A549 (cell line): ENCODE measurements around the gene GAL3ST3. TPM values are rescaled to one million over a fixed set of nuclear protein-coding genes. Genes with fewer than 3 reads are reported as not detected.
A peak's percentile ranks its signal among the peaks of the same experiment; 100 is the strongest.

Experiments
- ATAC-seq, 2 experiments: fragments of 200-7000 bp in 1 of 2; fragments of >200 bp in 1 of 2; cut with Nextera tagmentation in 1 of 2; cut with Tn5 transposase in 1 of 2; 3 replicates each; pipeline versions ENCODE4 v1.8.0 to v1.9.1; 2018 to 2020; ENCODE audit warnings: mild to moderate bottlenecking in 1 of 2, moderate library complexity in 1 of 2
- CTCF ChIA-PET: fragments of 300-600 bp; sonication (Branson Sonifier 250); formaldehyde crosslinking; extraction: SDS; loops from one replicate; lab custom pipeline; 2021; ENCODE audit warnings: antibody characterized with exemption, inconsistent platforms; lab: Yijun Ruan, JAX
- POLR2A ChIA-PET: fragments of 350-600 bp; formaldehyde crosslinking; extraction: SDS; loops from one replicate; lab custom pipeline; 2021; ENCODE audit warnings: antibody characterized with exemption, inconsistent platforms; lab: Yijun Ruan, JAX
- DNase-seq, 2 experiments: peaks; one replicate each; pipeline versions ENCODE4 v3.0.0 to v3.0.0-alpha.2; 2011 to 2016; ENCODE audit warnings: low read depth in 1 of 2, low spot score in 1 of 2
- FAIRE-seq: peaks from 2 replicates; lab custom pipeline; 2011; peaks lifted over from hg19 to GRCh38; lab: Jason Lieb, UNC
- H3K27ac ChIP-seq, 2 experiments: fragments of >200 bp; sonication (Bioruptor Twin); formaldehyde crosslinking; 3 replicates each; pipeline ENCODE4 v1.5.1; 2016 to 2017
- H3K4me1 ChIP-seq: fragments of >200 bp; sonication (Bioruptor Twin); formaldehyde crosslinking; 3 replicates; pipeline ENCODE4 v1.6.1; 2016
- H3K4me2 ChIP-seq: fragments of >200 bp; sonication (Bioruptor Twin); formaldehyde crosslinking; 3 replicates; pipeline ENCODE4 v1.6.1; 2016
- H3K4me3 ChIP-seq: fragments of >200 bp; sonication (Bioruptor Twin); formaldehyde crosslinking; 3 replicates; pipeline ENCODE4 v1.5.1; 2016
- H3K9me3 ChIP-seq: fragments of >200 bp; sonication (Bioruptor Twin); formaldehyde crosslinking; 3 replicates; pipeline ENCODE4 v1.6.1; 2016
- ATOH8 ChIP-seq: fragments of 250-450 bp; sonication (Bioruptor Pico); IDR thresholded peaks from 2 replicates; pipeline ENCODE4 v1.5.0; 2020; ENCODE audit warnings: low read depth, mild to moderate bottlenecking, moderate library complexity
- CBX2 ChIP-seq: fragments of 200-600 bp; sonication (generic); IDR thresholded peaks from 2 replicates; pipeline ENCODE4 v1.6.1; 2016; ENCODE audit warnings: low read depth, mild to moderate bottlenecking, borderline replicate concordance
- CEBPB ChIP-seq, 2 experiments: fragments of >200 bp in 1 of 2; sonication (Bioruptor Twin) in 1 of 2; formaldehyde crosslinking in 1 of 2; IDR thresholded peaks; 2 replicates each; pipeline ENCODE4 v1.6.1; 2012 to 2016
- CHD2 ChIP-seq: fragments of 150-350 bp; IDR thresholded peaks from 2 replicates; pipeline ENCODE4 v1.6.1; 2014; ENCODE audit warnings: low read length; ENCODE audit not compliant: partially characterized antibody
- EHF ChIP-seq: fragments of 250-450 bp; sonication (Bioruptor Pico); IDR thresholded peaks from 2 replicates; pipeline ENCODE4 v1.5.0; 2020; ENCODE audit warnings: mild to moderate bottlenecking
- EHMT2 ChIP-seq: fragments of 200-600 bp; sonication (generic); IDR thresholded peaks from 2 replicates; pipeline ENCODE4 v1.6.1; 2016; ENCODE audit warnings: antibody characterized with exemption, low read depth, mild to moderate bottlenecking, moderate library complexity
- EP300 ChIP-seq, 2 experiments: fragments of >200 bp; sonication (Bioruptor Twin); formaldehyde crosslinking; IDR thresholded peaks; 2 replicates in 1 of 2; 3 replicates in 1 of 2; pipeline ENCODE4 v1.6.1; 2016 to 2017
- GATA3 ChIP-seq: IDR thresholded peaks from 2 replicates; pipeline ENCODE4 v1.6.1; 2012; ENCODE audit warnings: borderline replicate concordance
- HOXA7 ChIP-seq: fragments of 250-450 bp; sonication (Bioruptor Pico); IDR thresholded peaks from 2 replicates; pipeline ENCODE4 v1.5.0; 2020; ENCODE audit warnings: mild to moderate bottlenecking, moderate library complexity
- HOXB5 ChIP-seq: fragments of 250-450 bp; sonication (Bioruptor Pico); IDR thresholded peaks from 2 replicates; pipeline ENCODE4 v1.5.0; 2020; ENCODE audit warnings: mild to moderate bottlenecking, moderate library complexity
- JUN ChIP-seq, 2 experiments: fragments of >200 bp; sonication (Bioruptor Twin); formaldehyde crosslinking; IDR thresholded peaks; 2 replicates in 1 of 2; 3 replicates in 1 of 2; pipeline ENCODE4 v1.6.1; 2016 to 2017
- JUNB ChIP-seq: fragments of >200 bp; sonication (Bioruptor Twin); formaldehyde crosslinking; IDR thresholded peaks from 2 replicates; pipeline ENCODE4 v1.6.1; 2016
- KDM1A ChIP-seq: fragments of 200-600 bp; sonication (generic); IDR thresholded peaks from 2 replicates; pipeline ENCODE4 v1.6.1; 2016; ENCODE audit warnings: low read depth, mild to moderate bottlenecking
- MAX ChIP-seq: IDR thresholded peaks from 2 replicates; pipeline ENCODE4 v1.6.1; 2012
- MAZ ChIP-seq: fragments of 150-350 bp; IDR thresholded peaks from 2 replicates; pipeline ENCODE4 v1.6.1; 2014; ENCODE audit warnings: antibody characterized with exemption, low read depth, low read length, borderline replicate concordance
- MYC ChIP-seq: IDR thresholded peaks from 2 replicates; pipeline ENCODE4 v1.6.1; 2012; ENCODE audit warnings: mild to moderate bottlenecking, inconsistent platforms, low read length, improper control_type of control experiment, borderline replicate concordance
- POLR2AphosphoS2 ChIP-seq: conservative IDR thresholded peaks from 2 replicates; pipeline ENCODE4 v1.6.1; 2012; ENCODE audit warnings: low read length, improper control_type of control experiment, inconsistent platforms
- RARB ChIP-seq: fragments of 250-450 bp; sonication (Bioruptor Pico); IDR thresholded peaks from 2 replicates; pipeline ENCODE4 v1.8.0; 2021; ENCODE audit warnings: mild to moderate bottlenecking, moderate library complexity
- RCOR1 ChIP-seq: fragments of 150-350 bp; IDR thresholded peaks from 2 replicates; pipeline ENCODE4 v1.6.1; 2014; ENCODE audit warnings: antibody characterized with exemption, low read length, low read depth
- RFX5 ChIP-seq: fragments of 450-650 bp; IDR thresholded peaks from 2 replicates; pipeline ENCODE4 v1.7.1; 2014; ENCODE audit warnings: antibody characterized with exemption, mild to moderate bottlenecking, moderate library complexity
- RNF2 ChIP-seq: fragments of 200-600 bp; sonication (generic); IDR thresholded peaks from 2 replicates; pipeline ENCODE4 v1.6.1; 2016; ENCODE audit warnings: low read depth, mild to moderate bottlenecking, antibody characterized with exemption, moderate library complexity, borderline replicate concordance
- SMC3 ChIP-seq: fragments of >200 bp; sonication (Bioruptor Twin); formaldehyde crosslinking; IDR thresholded peaks from 3 replicates; pipeline ENCODE4 v1.6.1; 2018; ENCODE audit warnings: inconsistent platforms
- SREBF2 ChIP-seq: fragments of 450-650 bp; IDR thresholded peaks from 2 replicates; pipeline ENCODE4 v1.6.1; 2014; ENCODE audit warnings: mild to moderate bottlenecking, moderate library complexity
- ZFP36 ChIP-seq: fragments of 450-650 bp; IDR thresholded peaks from 2 replicates; pipeline ENCODE4 v1.6.1; 2014; ENCODE audit warnings: borderline replicate concordance; ENCODE audit not compliant: partially characterized antibody
- ZSCAN20 ChIP-seq: fragments of 250-450 bp; sonication (Bioruptor Pico); IDR thresholded peaks from 2 replicates; pipeline ENCODE4 v1.8.0; 2022; ENCODE audit warnings: mild to moderate bottlenecking, moderate library complexity
- WGBS: methylation state at CpG from one replicate; pipeline ENCODE4 v1.1.6; 2017; ENCODE audit errors: missing lambda C conversion rate; 5-methylcytosine and 5-hydroxymethylcytosine counted together
- polyA plus RNA-seq, 4 experiments: library from polyadenylated mRNA; depleted of rRNA in 3 of 4; stranded (reverse); fragments of >200 nt; fragmentation: RNase III in 1 of 4; extraction: RNeasy Plus Mini Kit Qiagen cat#74134 plus additional on column Dnase treatment in 1 of 4; gene quantifications; 2 replicates in 3 of 4; 3 replicates in 1 of 4; pipeline ENCODE4 v1.2.3, GENCODE V29; 2011 to 2017
- TF ChIP-seq, protein P1 (sequence below): fragments of 450-650 bp; IDR thresholded peaks from 2 replicates; pipeline ENCODE4 v1.6.1; 2014; ENCODE audit warnings: antibody characterized with exemption
- TF ChIP-seq, protein P2 (sequence below): fragments of 150-350 bp; IDR thresholded peaks from 2 replicates; pipeline ENCODE4 v1.6.1; 2014; ENCODE audit warnings: low read depth, mild to moderate bottlenecking, low read length
- TF ChIP-seq, protein P3 (sequence below): fragments of >200 bp; sonication (Bioruptor Twin); formaldehyde crosslinking; IDR thresholded peaks from 2 replicates; pipeline ENCODE4 v1.6.1; 2016

Gene GAL3ST3
- polyA plus RNA-seq, 2 of the 4 experiments (the other 2 are of a cell fraction): not detected

DNA sequence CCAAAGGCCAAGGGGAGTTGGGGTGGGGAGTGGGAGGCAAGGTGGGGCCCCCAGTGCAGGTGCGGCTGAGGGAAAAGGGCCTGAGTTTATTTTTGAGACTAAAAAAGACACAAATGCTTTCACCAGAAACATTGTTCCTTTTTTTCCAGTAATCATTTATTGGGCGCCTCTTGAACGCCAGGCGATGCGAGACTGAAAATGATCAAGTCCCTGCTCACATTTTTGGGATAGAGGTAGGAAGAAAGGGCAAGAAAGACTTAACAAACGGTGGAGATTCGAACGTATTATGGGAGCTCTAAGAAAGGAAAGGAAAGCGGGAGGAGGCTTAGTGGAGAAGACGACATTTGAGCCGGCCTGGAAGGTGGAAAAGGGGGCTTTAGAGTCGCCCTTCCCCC is 2.4 kb upstream of the GAL3ST3 start:
- CTCF ChIA-PET: interaction anchor here (0.6 to 12.6 kb wide), 8 partner anchors 8 to 323 kb away, joined by 3 to 233 read pairs (median 4); partner anchors contain the start of gene PACS1

DNA sequence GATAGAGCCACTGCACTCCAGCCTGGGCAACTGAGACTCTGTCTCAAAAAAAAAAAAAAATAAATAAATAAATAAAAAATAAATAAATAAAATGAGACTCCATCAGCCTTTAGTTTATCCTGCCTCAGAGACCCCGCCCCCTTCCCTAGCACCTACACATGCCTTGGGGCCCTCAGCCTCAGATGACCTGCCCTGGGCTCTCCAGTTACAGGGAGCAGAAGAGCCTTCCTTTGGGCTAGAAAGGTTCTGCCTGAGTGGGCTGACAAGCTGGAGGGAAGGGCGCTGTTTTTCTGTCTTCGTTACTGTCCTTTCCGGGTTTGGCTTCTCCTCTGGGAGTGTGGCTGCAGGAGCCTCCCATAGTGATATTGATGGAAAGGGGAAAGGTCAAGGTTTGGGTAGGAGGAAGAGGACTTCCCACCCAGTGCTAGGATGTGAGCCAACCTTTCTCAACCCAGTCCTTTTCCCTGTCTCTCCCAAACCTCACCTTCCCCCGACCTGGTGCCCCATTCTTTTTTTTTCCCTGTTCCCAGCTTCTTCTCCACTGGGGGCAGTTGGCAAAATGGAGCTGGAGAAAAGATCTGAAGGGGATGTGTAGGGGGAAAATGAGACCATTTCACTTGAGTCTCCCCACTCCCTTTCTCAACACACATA is 1.7 kb upstream of the GAL3ST3 start:
- no peaks in the 10 kb centered on the region for H3K9me3 ChIP-seq
- WGBS: 91% methylated on average over 5 of the region's 5 CpGs
- TF ChIP-seq KDM1A (no peak), HOXB5 (CRISPR knock-in tag) (no peak), RARB (no peak), EHMT2 (no peak), ATOH8 (no peak), JUN (IDR thresholded peaks at IDR 0.05) (no peak), RNF2 (no peak), SREBF2 (no peak), CHD2 (no peak), RCOR1 (no peak), MAX (no peak), SMC3 (no peak), CBX2 (no peak), MAZ (no peak), MYC (no peak), RFX5 (no peak)
- TF ChIP-seq, protein P1, sequence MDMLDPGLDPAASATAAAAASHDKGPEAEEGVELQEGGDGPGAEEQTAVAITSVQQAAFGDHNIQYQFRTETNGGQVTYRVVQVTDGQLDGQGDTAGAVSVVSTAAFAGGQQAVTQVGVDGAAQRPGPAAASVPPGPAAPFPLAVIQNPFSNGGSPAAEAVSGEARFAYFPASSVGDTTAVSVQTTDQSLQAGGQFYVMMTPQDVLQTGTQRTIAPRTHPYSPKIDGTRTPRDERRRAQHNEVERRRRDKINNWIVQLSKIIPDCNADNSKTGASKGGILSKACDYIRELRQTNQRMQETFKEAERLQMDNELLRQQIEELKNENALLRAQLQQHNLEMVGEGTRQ: no peak
- TF ChIP-seq, all 56 proteins: peak for 0
- no peak for FAIRE-seq
- Histone ChIP-seq H3K4me2 (peak overlapping the region; percentile 90), H3K4me1 (peaks cover 21% of the 10 kb centered on the region), H3K27ac (peak overlapping the region; percentile 88 to 90), H3K4me3 (no peak overlapping the region)
- ChIA-PET CTCF (interaction anchor here (0.6 to 12.6 kb wide), 8 partner anchors 8 to 339 kb away, joined by 3 to 233 read pairs (median 4); partner anchors contain the start of genes KAT5 and PACS1), POLR2A (interaction anchor here (0.7 to 0.9 kb wide), 2 partner anchors 339 to 1005 kb away, joined by 4 to 5 read pairs; no protein-coding TSS in a partner anchor)
- peak in 1 of 2 experiments; percentile 38 for DNase-seq
- ATAC-seq: no peak

More for the DNA sequence above, 2.4 kb upstream of the GAL3ST3 start:
- Histone ChIP-seq H3K27ac (peak overlapping the region; percentile 88 to 90), H3K4me2 (peak overlapping the region; percentile 90), H3K4me1 (peaks cover 21% of the 10 kb centered on the region)
- WGBS: 49% methylated on average over 12 of the region's 12 CpGs
- TF ChIP-seq HOXA7 (CRISPR knock-in tag) (no peak), EHF (no peak), GATA3 (no peak), JUNB (no peak), CEBPB (IDR thresholded peaks at IDR 0.05) (no peak), ZFP36 (no peak), CHD2 (no peak), EP300 (IDR thresholded peaks at IDR 0.05) (no peak), POLR2AphosphoS2 (no peak), ZSCAN20 (CRISPR knock-in tag) (no peak)
- TF ChIP-seq, protein P2, sequence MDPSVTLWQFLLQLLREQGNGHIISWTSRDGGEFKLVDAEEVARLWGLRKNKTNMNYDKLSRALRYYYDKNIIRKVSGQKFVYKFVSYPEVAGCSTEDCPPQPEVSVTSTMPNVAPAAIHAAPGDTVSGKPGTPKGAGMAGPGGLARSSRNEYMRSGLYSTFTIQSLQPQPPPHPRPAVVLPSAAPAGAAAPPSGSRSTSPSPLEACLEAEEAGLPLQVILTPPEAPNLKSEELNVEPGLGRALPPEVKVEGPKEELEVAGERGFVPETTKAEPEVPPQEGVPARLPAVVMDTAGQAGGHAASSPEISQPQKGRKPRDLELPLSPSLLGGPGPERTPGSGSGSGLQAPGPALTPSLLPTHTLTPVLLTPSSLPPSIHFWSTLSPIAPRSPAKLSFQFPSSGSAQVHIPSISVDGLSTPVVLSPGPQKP: no peak
- TF ChIP-seq, protein P3, sequence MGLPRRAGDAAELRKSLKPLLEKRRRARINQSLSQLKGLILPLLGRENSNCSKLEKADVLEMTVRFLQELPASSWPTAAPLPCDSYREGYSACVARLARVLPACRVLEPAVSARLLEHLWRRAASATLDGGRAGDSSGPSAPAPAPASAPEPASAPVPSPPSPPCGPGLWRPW: no peak
- TF ChIP-seq, protein P1: no peak
- TF ChIP-seq, all 56 proteins: peak for 0
- DNase-seq (no peak), FAIRE-seq (no peak), ATAC-seq (no peak)
- H3K9me3 ChIP-seq: no peaks in the 10 kb centered on the region
- POLR2A ChIA-PET: interaction anchor here (1.0 to 1.7 kb wide), 5 partner anchors 9 to 29 kb away, joined by 4 to 11 read pairs (median 6); partner anchors contain the start of gene PACS1
- peak overlapping the region; percentile 89 for H3K4me3 ChIP-seq
